PC-9 (cell line): Measurements from ENCODE around the gene TBC1D2. TPM values are rescaled to one million over a fixed set of nuclear protein-coding genes. Genes with fewer than 3 reads are reported as not detected.

ENCODE experiments used
- BruUV-seq: library from RNA; stranded (reverse); fragments of 400-500 nt; replicated peaks from 2 replicates; lab custom pipeline; 2021; lab: Mats Ljungman, UMichigan
- CTCF ChIA-PET: fragments of 300-600 bp; sonication (Branson Sonifier 250); formaldehyde crosslinking; loops from one replicate; lab custom pipeline; 2022; ENCODE audit warnings: antibody characterized with exemption; lab: Charles Lee
- POLR2A ChIA-PET: fragments of 300-600 bp; sonication (Branson Sonifier 250); formaldehyde crosslinking; loops from one replicate; lab custom pipeline; 2022; ENCODE audit warnings: antibody characterized with exemption; ENCODE audit not compliant: unreplicated experiment; lab: Charles Lee
- DNase-seq, 2 experiments: peaks; one replicate each; pipeline versions ENCODE4 v3.0.0 to v3.0.0-alpha.2; 2015 to 2022; ENCODE audit warnings: mixed read lengths in 1 of 2
- H2AFZ ChIP-seq: fragments of 200-600 bp; sonication (generic); 2 replicates; pipeline ENCODE4 v1.8.1; 2017; ENCODE audit warnings: antibody characterized with exemption
- H3F3A ChIP-seq: fragments of 200-600 bp; sonication (generic); 2 replicates; pipeline ENCODE4 v1.8.1; 2017; ENCODE audit warnings: antibody characterized with exemption, mild to moderate bottlenecking, low read depth; ENCODE audit not compliant: insufficient read depth
- H3K27ac ChIP-seq: fragments of 200-600 bp; sonication (generic); 2 replicates; pipeline ENCODE4 v1.6.1; 2016; ENCODE audit warnings: mixed run types
- H3K27me3 ChIP-seq: fragments of 200-600 bp; sonication (generic); 2 replicates; pipeline ENCODE4 v1.6.1; 2016; ENCODE audit warnings: low read depth, mixed run types; ENCODE audit not compliant: insufficient read depth
- H3K36me3 ChIP-seq: fragments of 200-600 bp; sonication (generic); 2 replicates; pipeline ENCODE4 v1.6.1; 2016; ENCODE audit warnings: low read depth, mixed run types
- H3K4me1 ChIP-seq: fragments of 200-600 bp; sonication (generic); replicated peaks from 2 replicates; pipeline ENCODE4 v1.6.1; 2016; ENCODE audit warnings: mixed run types; ENCODE audit not compliant: insufficient read depth
- H3K4me2 ChIP-seq: fragments of 200-600 bp; sonication (generic); 2 replicates; pipeline ENCODE4 v1.6.1; 2017; ENCODE audit warnings: mixed run types
- H3K4me3 ChIP-seq: fragments of 200-600 bp; sonication (generic); 2 replicates; pipeline ENCODE4 v1.6.1; 2016; ENCODE audit warnings: mixed run types
- H3K79me2 ChIP-seq: fragments of 200-600 bp; sonication (generic); 2 replicates; pipeline ENCODE4 v1.6.1; 2017; ENCODE audit warnings: low read depth, mixed run types
- H3K9me2 ChIP-seq: fragments of 200-600 bp; sonication (generic); 2 replicates; pipeline ENCODE4 v1.8.1; 2017; ENCODE audit warnings: mild to moderate bottlenecking; ENCODE audit not compliant: insufficient read depth
- H3K9me3 ChIP-seq: fragments of 200-600 bp; sonication (generic); 2 replicates; pipeline ENCODE4 v1.8.1; 2016; ENCODE audit warnings: low read depth; ENCODE audit not compliant: insufficient read depth
- H4K20me1 ChIP-seq: fragments of 200-600 bp; sonication (generic); 2 replicates; pipeline ENCODE4 v1.8.1; 2017; ENCODE audit not compliant: insufficient read depth
- CTCF ChIP-seq: fragments of 200-600 bp; sonication (generic); conservative IDR thresholded peaks from 2 replicates; pipeline ENCODE4 v1.6.1; 2017; ENCODE audit warnings: mixed run types, antibody characterized with exemption, mild to moderate bottlenecking, moderate library complexity
- EZH2 ChIP-seq: fragments of 200-600 bp; sonication (generic); IDR thresholded peaks from 2 replicates; pipeline ENCODE4 v1.8.0; 2017; ENCODE audit warnings: antibody characterized with exemption, low read depth
- intact Hi-C: fragments of 100-400 bp; cut with micrococcal nuclease; formaldehyde crosslinking; loops from one replicate; pipeline ENCODE4 v1.10.0; 2022; ENCODE audit not compliant: unreplicated experiment
- total RNA-seq: library from RNA; stranded (reverse); gene quantifications from 2 replicates; pipeline ENCODE4 v1.2.3, GENCODE V29; 2021

Gene TBC1D2
- total RNA-seq, 1 experiment from 2014 or later, result 44.7 TPM

- Histone ChIP-seq H3K4me1 (no peaks in the 10 kb centered on the region), H3K27me3 (no peaks in the 10 kb centered on the region), H3F3A (no peaks in the 10 kb centered on the region), H3K36me3 (no peaks in the 10 kb centered on the region), H3K27ac (no peak overlapping the region), H3K4me3 (no peak overlapping the region), H3K4me2 (no peak overlapping the region), H3K9me2 (no peaks in the 10 kb centered on the region), H3K9me3 (no peaks in the 10 kb centered on the region), H2AFZ (no peak overlapping the region), H3K79me2 (no peaks in the 10 kb centered on the region), H4K20me1 (no peaks in the 10 kb centered on the region)
- POLR2A ChIA-PET, result no interaction called here
- BruUV-seq, result no TSS peak
- intact Hi-C loops, result no loop called here
- DNase-seq, result no peak
- no peak for TF ChIP-seq EZH2
- no peak for TF ChIP-seq CTCF
- CTCF ChIA-PET, result no interaction called here
These were observed 92.8 kb downstream of the TBC1D2 start for GRCh38 chr9:98162613-98163012.

- no peaks in the 10 kb centered on the region for H4K20me1 ChIP-seq
- H3F3A ChIP-seq, result no peaks in the 10 kb centered on the region
- no peaks in the 10 kb centered on the region for H3K27me3 ChIP-seq
- no TSS peak for BruUV-seq
- no peak overlapping the region for H3K4me3 ChIP-seq
- ChIA-PET POLR2A (no interaction called here), CTCF (no interaction called here)
- no peaks in the 10 kb centered on the region for H3K4me1 ChIP-seq
- no peaks in the 10 kb centered on the region for H3K9me2 ChIP-seq
- intact Hi-C loops, result no loop called here
- no peaks in the 10 kb centered on the region for H3K79me2 ChIP-seq
- H2AFZ ChIP-seq, result no peak overlapping the region
- no peak for DNase-seq
- H3K9me3 ChIP-seq, result no peaks in the 10 kb centered on the region
- TF ChIP-seq CTCF (no peak), EZH2 (no peak)
- H3K27ac ChIP-seq, result no peak overlapping the region
- H3K4me2 ChIP-seq, result no peak overlapping the region
- H3K36me3 ChIP-seq, result no peaks in the 10 kb centered on the region
These were observed 93.6 kb downstream of the TBC1D2 start for GRCh38 chr9:98161851-98162250.

- H3K27me3 ChIP-seq, result no peaks in the 10 kb centered on the region
- intact Hi-C loops, result no loop called here
- no peak overlapping the region for H3K4me2 ChIP-seq
- peaks cover 8% of the 10 kb centered on the region for H3F3A ChIP-seq
- TF ChIP-seq EZH2 (no peak), CTCF (no peak)
- CTCF ChIA-PET, result no interaction called here
- no peak for DNase-seq
- no peak overlapping the region for H2AFZ ChIP-seq
- H3K9me3 ChIP-seq, result no peaks in the 10 kb centered on the region
- no TSS peak for BruUV-seq
- H3K36me3 ChIP-seq, result no peaks in the 10 kb centered on the region
- no peaks in the 10 kb centered on the region for H3K79me2 ChIP-seq
- H3K27ac ChIP-seq, result no peak overlapping the region
- peaks cover 11% of the 10 kb centered on the region for H3K4me1 ChIP-seq
- POLR2A ChIA-PET, result no interaction called here
- no peaks in the 10 kb centered on the region for H4K20me1 ChIP-seq
- no peak overlapping the region for H3K4me3 ChIP-seq
- H3K9me2 ChIP-seq, result no peaks in the 10 kb centered on the region
These were observed 95.7 kb downstream of the TBC1D2 start for GRCh38 chr9:98159790-98160189.
